ENCODE data around the gene SUSD1.

SUSD1 gene

GRCh38 chr9:112059966-112060320 is 115.2 kb downstream of the SUSD1 start:
- no peak overlapping the region for H3K4me3 ChIP-seq (ENCODE audit: low read depth, low read length)
- TF ChIP-seq MAX (IDR thresholded peaks at IDR 0.05; ENCODE audit: low read depth, low read length) (no peak), MYC (IDR thresholded peaks at IDR 0.05; ENCODE audit: low read depth, low read length) (no peak), POLR2A (IDR thresholded peaks at IDR 0.05; ENCODE audit: extremely low read depth, insufficient read length) (no peak)
- TF ChIP-seq, protein P1, sequence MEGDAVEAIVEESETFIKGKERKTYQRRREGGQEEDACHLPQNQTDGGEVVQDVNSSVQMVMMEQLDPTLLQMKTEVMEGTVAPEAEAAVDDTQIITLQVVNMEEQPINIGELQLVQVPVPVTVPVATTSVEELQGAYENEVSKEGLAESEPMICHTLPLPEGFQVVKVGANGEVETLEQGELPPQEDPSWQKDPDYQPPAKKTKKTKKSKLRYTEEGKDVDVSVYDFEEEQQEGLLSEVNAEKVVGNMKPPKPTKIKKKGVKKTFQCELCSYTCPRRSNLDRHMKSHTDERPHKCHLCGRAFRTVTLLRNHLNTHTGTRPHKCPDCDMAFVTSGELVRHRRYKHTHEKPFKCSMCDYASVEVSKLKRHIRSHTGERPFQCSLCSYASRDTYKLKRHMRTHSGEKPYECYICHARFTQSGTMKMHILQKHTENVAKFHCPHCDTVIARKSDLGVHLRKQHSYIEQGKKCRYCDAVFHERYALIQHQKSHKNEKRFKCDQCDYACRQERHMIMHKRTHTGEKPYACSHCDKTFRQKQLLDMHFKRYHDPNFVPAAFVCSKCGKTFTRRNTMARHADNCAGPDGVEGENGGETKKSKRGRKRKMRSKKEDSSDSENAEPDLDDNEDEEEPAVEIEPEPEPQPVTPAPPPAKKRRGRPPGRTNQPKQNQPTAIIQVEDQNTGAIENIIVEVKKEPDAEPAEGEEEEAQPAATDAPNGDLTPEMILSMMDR (IDR thresholded peaks at IDR 0.05; ENCODE audit: low read depth, low read length), result no peak
- no peak for DNase-seq (ENCODE audit: low read depth)

DNA sequence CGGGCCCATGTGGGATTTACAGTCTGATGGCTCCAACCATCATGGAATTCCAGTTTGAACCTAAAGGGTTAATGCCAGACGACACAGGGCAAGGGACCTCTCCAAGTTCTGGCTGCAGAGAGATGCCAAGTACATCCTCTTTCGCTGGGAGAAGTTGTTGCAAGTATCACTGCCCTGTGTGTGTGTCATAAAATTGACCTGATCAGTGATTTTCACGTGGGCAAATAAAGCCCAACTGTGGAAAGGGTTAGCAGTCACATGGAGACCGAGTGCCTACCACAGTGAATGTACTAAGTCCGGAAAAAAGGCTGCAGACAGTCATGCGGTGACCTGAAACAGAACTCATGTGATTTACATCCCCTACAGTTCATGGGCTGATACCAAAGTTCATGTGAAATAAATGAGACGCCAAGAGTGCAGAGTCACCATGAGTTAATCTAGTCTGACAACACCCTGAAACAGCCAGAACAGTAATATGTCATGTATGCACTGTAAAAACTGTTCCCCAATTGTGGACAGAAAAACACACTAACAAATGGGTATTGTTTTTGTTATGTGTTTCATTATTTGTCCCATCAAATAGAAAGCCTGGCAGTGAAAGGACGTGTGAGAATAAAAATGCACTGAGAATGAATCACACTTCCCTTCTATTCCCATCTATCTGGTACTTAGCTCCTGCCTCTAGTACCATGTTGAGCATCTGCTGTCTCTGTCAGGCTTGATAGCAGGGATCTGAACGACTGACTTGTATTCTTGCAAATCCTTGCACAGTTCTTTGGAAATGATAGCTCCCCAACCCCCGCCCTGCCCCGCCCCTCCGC is 115.7 kb downstream of the SUSD1 start:
- TF ChIP-seq MYC (IDR thresholded peaks at IDR 0.05; ENCODE audit: low read depth, low read length), result no peak
- no peak for TF ChIP-seq MAX (IDR thresholded peaks at IDR 0.05; ENCODE audit: low read depth, low read length)
- no peak for TF ChIP-seq POLR2A (IDR thresholded peaks at IDR 0.05; ENCODE audit: extremely low read depth, insufficient read length)
- TF ChIP-seq, protein P1 (IDR thresholded peaks at IDR 0.05; ENCODE audit: low read depth, low read length), result no peak
- no peak overlapping the region for H3K4me3 ChIP-seq (ENCODE audit: low read depth, low read length)
- DNase-seq (ENCODE audit: low read depth), result no peak

DNA sequence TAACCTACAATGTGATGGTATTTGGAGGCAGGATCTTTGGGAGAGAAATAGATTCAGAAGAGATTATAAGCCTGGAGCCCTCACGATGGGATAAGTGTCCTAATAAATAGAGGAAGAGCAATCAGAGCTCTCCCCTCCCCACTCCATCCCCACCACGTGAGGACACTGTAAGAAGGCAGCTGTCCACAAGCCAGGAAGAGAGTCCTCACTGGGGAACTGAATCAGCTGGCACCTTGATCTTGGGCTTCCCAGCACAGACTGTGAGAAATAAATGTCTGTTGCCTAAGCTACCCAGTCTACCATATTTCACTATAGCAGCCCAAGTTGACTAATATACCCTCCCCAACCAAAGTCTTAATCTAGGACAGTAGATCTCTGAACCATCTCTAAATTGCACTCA is 118.1 kb downstream of the SUSD1 start:
- DNase-seq (ENCODE audit: low read depth), result no peak
- no peak overlapping the region for H3K4me3 ChIP-seq (ENCODE audit: low read depth, low read length)
- no peak for TF ChIP-seq POLR2A (IDR thresholded peaks at IDR 0.05; ENCODE audit: extremely low read depth, insufficient read length)
- TF ChIP-seq MAX (IDR thresholded peaks at IDR 0.05; ENCODE audit: low read depth, low read length), result no peak
- TF ChIP-seq, protein P1 (IDR thresholded peaks at IDR 0.05; ENCODE audit: low read depth, low read length), result no peak
- no peak for TF ChIP-seq MYC (IDR thresholded peaks at IDR 0.05; ENCODE audit: low read depth, low read length)

GRCh38 chr9:112054916-112055315 is 120.2 kb downstream of the SUSD1 start:
- TF ChIP-seq POLR2A (IDR thresholded peaks at IDR 0.05; ENCODE audit: extremely low read depth, insufficient read length) (no peak), MAX (IDR thresholded peaks at IDR 0.05; ENCODE audit: low read depth, low read length) (no peak), MYC (IDR thresholded peaks at IDR 0.05; ENCODE audit: low read depth, low read length) (no peak)
- TF ChIP-seq, protein P1 (IDR thresholded peaks at IDR 0.05; ENCODE audit: low read depth, low read length), result no peak
- DNase-seq (ENCODE audit: low read depth), result no peak
- no peak overlapping the region for H3K4me3 ChIP-seq (ENCODE audit: low read depth, low read length)

- TF ChIP-seq MYC (IDR thresholded peaks at IDR 0.05; ENCODE audit: low read depth, low read length), result no peak
- TF ChIP-seq POLR2A (IDR thresholded peaks at IDR 0.05; ENCODE audit: extremely low read depth, insufficient read length), result no peak
- TF ChIP-seq MAX (IDR thresholded peaks at IDR 0.05; ENCODE audit: low read depth, low read length), result no peak
- TF ChIP-seq, protein P1 (IDR thresholded peaks at IDR 0.05; ENCODE audit: low read depth, low read length), result no peak
- H3K4me3 ChIP-seq (ENCODE audit: low read depth, low read length), result no peak overlapping the region
Measured at GRCh38 chr9:112051812-112052211, 123.3 kb downstream of the SUSD1 start.

More at GRCh38 chr9:112051812-112052211, 123.3 kb downstream of the SUSD1 start:
- DNase-seq (ENCODE audit: low read depth), result no peak
